Astrocyte (in vitro differentiated cells and primary cell): Measurements from ENCODE around the gene BMPER. TPM values are rescaled to one million over a fixed set of nuclear protein-coding genes. Genes with fewer than 3 reads are reported as not detected.

Experiments
- DNase-seq: peaks from one replicate; pipeline ENCODE4 v3.0.0-alpha.2; 2010; ENCODE audit warnings: low read depth
- FAIRE-seq: peaks from 2 replicates; lab custom pipeline; 2011; peaks lifted over from hg19 to GRCh38; lab: Jason Lieb, UNC
- H2AFZ ChIP-seq: 2 replicates; pipeline ENCODE4 v1.6.0; 2012; ENCODE audit warnings: low read depth, low read length, inconsistent platforms
- H3K27ac ChIP-seq: 2 replicates; pipeline ENCODE4 v1.5.1; 2011; ENCODE audit warnings: low read depth, low read length, inconsistent platforms
- H3K27me3 ChIP-seq: 2 replicates; pipeline ENCODE4 v1.6.0; 2011; ENCODE audit warnings: low read length, inconsistent platforms; ENCODE audit not compliant: insufficient read depth
- H3K36me3 ChIP-seq: 2 replicates; pipeline ENCODE4 v1.5.1; 2011; ENCODE audit warnings: low read length, inconsistent platforms; ENCODE audit not compliant: insufficient read depth
- H3K4me1 ChIP-seq: 2 replicates; pipeline ENCODE4 v1.5.1; 2011; ENCODE audit warnings: low read length, inconsistent platforms; ENCODE audit not compliant: insufficient read depth
- H3K4me2 ChIP-seq: 2 replicates; pipeline ENCODE4 v1.6.0; 2012; ENCODE audit warnings: low read length, inconsistent platforms
- H3K4me3 ChIP-seq: 2 replicates; pipeline ENCODE4 v1.5.1; 2011; ENCODE audit warnings: low read depth, mild to moderate bottlenecking, low read length, inconsistent platforms; ENCODE audit not compliant: insufficient read depth
- H3K79me2 ChIP-seq: 2 replicates; pipeline ENCODE4 v1.6.0; 2012; ENCODE audit warnings: mild to moderate bottlenecking, low read length, inconsistent platforms; ENCODE audit not compliant: insufficient read depth
- H3K9ac ChIP-seq: 2 replicates; pipeline ENCODE4 v1.6.0; 2012; ENCODE audit warnings: mild to moderate bottlenecking, low read length, inconsistent platforms
- H3K9me3 ChIP-seq: 2 replicates; pipeline ENCODE4 v1.5.1; 2012; ENCODE audit warnings: low read depth, mild to moderate bottlenecking, low read length, inconsistent platforms; ENCODE audit not compliant: insufficient read depth
- H4K20me1 ChIP-seq: 2 replicates; pipeline ENCODE4 v1.6.0; 2012; ENCODE audit warnings: low read length, inconsistent platforms; ENCODE audit not compliant: insufficient read depth
- H3K27ac Mint-ChIP-seq: one replicate; pipeline ENCODE4 v1.8.0; 2021; ENCODE audit warnings: mild to moderate bottlenecking, mixed read lengths; ENCODE audit not compliant: unreplicated experiment
- H3K27me3 Mint-ChIP-seq: one replicate; pipeline ENCODE4 v1.8.0; 2021; ENCODE audit warnings: low read depth, mixed read lengths; ENCODE audit not compliant: unreplicated experiment
- H3K36me3 Mint-ChIP-seq: one replicate; pipeline ENCODE4 v1.8.0; 2021; ENCODE audit warnings: low read depth, mixed read lengths; ENCODE audit not compliant: unreplicated experiment
- H3K4me1 Mint-ChIP-seq: one replicate; pipeline ENCODE4 v1.8.0; 2021; ENCODE audit warnings: low read depth, mixed read lengths; ENCODE audit not compliant: unreplicated experiment
- H3K4me3 Mint-ChIP-seq: one replicate; pipeline ENCODE4 v1.8.0; 2021; ENCODE audit warnings: mild to moderate bottlenecking, moderate library complexity, mixed read lengths; ENCODE audit not compliant: unreplicated experiment
- H3K9me3 Mint-ChIP-seq: one replicate; pipeline ENCODE4 v1.8.0; 2021; ENCODE audit warnings: mild to moderate bottlenecking, mixed read lengths; ENCODE audit not compliant: unreplicated experiment
- EZH2 ChIP-seq: IDR thresholded peaks from 2 replicates; pipeline ENCODE4 v1.6.1; 2012; ENCODE audit warnings: mild to moderate bottlenecking, low read length, inconsistent platforms; ENCODE audit not compliant: insufficient read depth
- total RNA-seq: library from RNA; stranded (reverse); gene quantifications from 2 replicates; pipeline ENCODE4 v1.2.1, GENCODE V29; 2021
- TF ChIP-seq, protein P1 (sequence below): IDR thresholded peaks from 2 replicates; pipeline ENCODE4 v1.5.1; 2011; ENCODE audit warnings: low read depth, mild to moderate bottlenecking, inconsistent platforms, low read length, moderate library complexity; ENCODE audit not compliant: insufficient read depth

The BMPER gene
- total RNA-seq, 1 donor from 2014 or later, result 4.4 TPM

DNA sequence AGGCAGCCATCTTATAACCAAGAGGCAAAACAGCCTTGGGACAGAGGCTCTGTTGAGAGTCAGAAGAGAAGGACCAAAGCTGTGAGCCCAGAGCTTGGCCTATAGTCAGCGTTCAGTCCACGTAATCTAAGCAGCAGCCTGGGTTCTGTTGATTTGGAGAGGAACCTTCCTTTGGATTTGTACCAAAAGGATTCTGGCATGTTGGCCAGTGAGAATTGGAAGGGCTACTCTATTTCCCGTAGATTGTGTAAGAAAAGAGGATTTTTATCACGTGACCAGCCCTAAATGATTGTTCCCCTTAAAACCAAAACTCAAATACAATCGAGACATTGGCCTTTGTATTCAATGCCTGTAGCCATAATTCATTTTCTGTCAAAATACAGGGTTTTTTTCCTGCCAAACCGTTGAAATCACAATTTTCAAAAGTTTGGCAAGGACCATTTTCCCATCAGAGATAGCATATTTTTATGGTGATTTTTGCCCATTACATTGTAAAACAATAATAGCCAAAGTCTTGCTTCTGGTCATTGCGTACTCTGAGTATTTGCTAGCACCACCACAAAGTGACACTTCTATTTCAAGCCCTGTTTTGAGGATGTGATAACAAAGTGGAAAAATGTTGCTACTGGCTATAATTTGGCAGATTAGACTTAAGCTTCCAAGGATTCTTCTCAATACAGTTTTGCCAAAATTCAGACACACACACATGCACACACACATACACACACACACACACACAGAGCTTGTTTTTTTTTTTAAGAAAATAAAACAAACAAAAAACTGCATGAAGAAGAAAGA lies 23.1 kb upstream of the BMPER start:
- Histone ChIP-seq H3K27ac (peak overlapping the region; percentile 54), H3K36me3 (no peaks in the 10 kb centered on the region), H2AFZ (no peak overlapping the region), H4K20me1 (no peaks in the 10 kb centered on the region), H3K27me3 (no peaks in the 10 kb centered on the region), H3K4me1 (peaks cover 22% of the 10 kb centered on the region), H3K4me3 (no peak overlapping the region), H3K9ac (no peak overlapping the region), H3K9me3 (no peaks in the 10 kb centered on the region), H3K79me2 (no peaks in the 10 kb centered on the region), H3K4me2 (no peak overlapping the region)
- no peaks in the 10 kb centered on the region for H3K36me3 Mint-ChIP-seq
- no peaks in the 10 kb centered on the region for H3K9me3 Mint-ChIP-seq
- no peak for TF ChIP-seq EZH2
- TF ChIP-seq, protein P1, sequence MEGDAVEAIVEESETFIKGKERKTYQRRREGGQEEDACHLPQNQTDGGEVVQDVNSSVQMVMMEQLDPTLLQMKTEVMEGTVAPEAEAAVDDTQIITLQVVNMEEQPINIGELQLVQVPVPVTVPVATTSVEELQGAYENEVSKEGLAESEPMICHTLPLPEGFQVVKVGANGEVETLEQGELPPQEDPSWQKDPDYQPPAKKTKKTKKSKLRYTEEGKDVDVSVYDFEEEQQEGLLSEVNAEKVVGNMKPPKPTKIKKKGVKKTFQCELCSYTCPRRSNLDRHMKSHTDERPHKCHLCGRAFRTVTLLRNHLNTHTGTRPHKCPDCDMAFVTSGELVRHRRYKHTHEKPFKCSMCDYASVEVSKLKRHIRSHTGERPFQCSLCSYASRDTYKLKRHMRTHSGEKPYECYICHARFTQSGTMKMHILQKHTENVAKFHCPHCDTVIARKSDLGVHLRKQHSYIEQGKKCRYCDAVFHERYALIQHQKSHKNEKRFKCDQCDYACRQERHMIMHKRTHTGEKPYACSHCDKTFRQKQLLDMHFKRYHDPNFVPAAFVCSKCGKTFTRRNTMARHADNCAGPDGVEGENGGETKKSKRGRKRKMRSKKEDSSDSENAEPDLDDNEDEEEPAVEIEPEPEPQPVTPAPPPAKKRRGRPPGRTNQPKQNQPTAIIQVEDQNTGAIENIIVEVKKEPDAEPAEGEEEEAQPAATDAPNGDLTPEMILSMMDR, result no peak
- peaks cover 22% of the 10 kb centered on the region for H3K4me1 Mint-ChIP-seq
- no peak overlapping the region for H3K27ac Mint-ChIP-seq
- H3K4me3 Mint-ChIP-seq, result no peak overlapping the region
- no peak for FAIRE-seq
- peak; percentile 63 for DNase-seq
- no peaks in the 10 kb centered on the region for H3K27me3 Mint-ChIP-seq

DNA sequence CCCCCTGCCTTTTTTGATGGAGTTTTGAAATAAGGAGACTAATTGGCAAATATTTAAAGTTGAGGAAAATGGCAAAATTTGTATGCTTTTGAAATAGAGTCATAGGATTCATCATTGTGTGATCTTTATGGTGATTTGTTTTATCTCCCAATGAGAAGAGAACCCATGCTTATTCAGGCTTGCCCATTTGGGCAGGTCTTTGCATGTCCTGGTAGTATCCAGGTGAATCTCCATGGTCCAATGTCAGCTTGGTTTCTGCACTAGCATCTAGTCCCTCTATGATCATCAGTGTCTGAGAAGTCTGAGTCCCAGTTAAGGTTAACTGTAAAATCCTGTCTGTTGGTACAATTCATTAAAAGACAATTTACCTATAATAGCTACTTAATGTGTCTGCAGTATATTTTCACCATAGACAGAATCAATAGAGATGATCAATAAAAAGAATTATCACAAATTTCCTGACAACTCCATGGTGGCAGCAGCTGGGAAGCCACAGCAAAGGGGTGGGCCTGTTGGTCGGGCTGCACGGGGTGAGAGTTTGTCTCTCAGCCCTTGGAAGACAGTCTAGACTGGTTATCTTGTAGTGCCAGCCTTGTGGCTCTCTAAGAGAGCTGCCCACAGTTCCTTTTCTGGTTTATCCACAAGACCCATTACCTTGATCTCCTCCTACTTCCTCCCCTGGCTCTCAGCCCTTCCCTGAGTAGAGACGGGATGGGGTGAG lies 22.2 kb upstream of the BMPER start:
- H3K27me3 Mint-ChIP-seq, result peaks cover under 1% of the 10 kb centered on the region

More for the DNA sequence above, 22.2 kb upstream of the BMPER start:
- H3K27me3 ChIP-seq, result no peaks in the 10 kb centered on the region
- Mint-ChIP-seq H3K4me1 (peaks cover 24% of the 10 kb centered on the region), H3K9me3 (no peaks in the 10 kb centered on the region), H3K27ac (no peak overlapping the region), H3K4me3 (no peak overlapping the region), H3K36me3 (no peaks in the 10 kb centered on the region)
- no peaks in the 10 kb centered on the region for H3K9me3 ChIP-seq
- peaks cover 22% of the 10 kb centered on the region for H3K4me1 ChIP-seq
- H3K27ac ChIP-seq, result no peak overlapping the region
- no peak overlapping the region for H3K4me2 ChIP-seq
- no peak overlapping the region for H3K9ac ChIP-seq
- TF ChIP-seq EZH2, result no peak
- TF ChIP-seq, protein P1, result no peak
- no peak for DNase-seq
- H2AFZ ChIP-seq, result no peak overlapping the region
- FAIRE-seq, result peak; percentile 17
- H3K79me2 ChIP-seq, result no peaks in the 10 kb centered on the region
- no peak overlapping the region for H3K4me3 ChIP-seq
- no peaks in the 10 kb centered on the region for H3K36me3 ChIP-seq
- no peaks in the 10 kb centered on the region for H4K20me1 ChIP-seq
